H9 (cell line): ENCODE measurements around the gene BACH2. TPM values are rescaled to one million over a fixed set of nuclear protein-coding genes. Genes with fewer than 3 reads are reported as not detected.

Source experiments
- DNase-seq: peaks from one replicate; pipeline ENCODE4 v3.0.0-alpha.2; 2017
- H2AFZ ChIP-seq: one replicate; pipeline ENCODE4 v1.6.1; 2013; ENCODE audit warnings: mild to moderate bottlenecking, low read length, control low read depth, moderate library complexity
- H2AK5ac ChIP-seq: 2 replicates; pipeline ENCODE4 v1.6.1; 2013; ENCODE audit warnings: low read length, control low read depth, mixed read lengths; ENCODE audit not compliant: insufficient read length
- H2BK120ac ChIP-seq: one replicate; pipeline ENCODE4 v1.6.1; 2013; ENCODE audit warnings: low read depth, mild to moderate bottlenecking, low read length, control low read depth, inconsistent platforms; ENCODE audit not compliant: poor library complexity, severe bottlenecking
- H2BK12ac ChIP-seq: 2 replicates; pipeline ENCODE4 v1.6.1; 2013; ENCODE audit warnings: low read length, control low read depth, mixed read lengths, low read depth; ENCODE audit not compliant: insufficient read length
- H2BK15ac ChIP-seq: 2 replicates; pipeline ENCODE4 v1.6.1; 2013; ENCODE audit warnings: low read depth, low read length, control low read depth
- H2BK20ac ChIP-seq: one replicate; pipeline ENCODE4 v1.6.1; 2013; ENCODE audit warnings: low read depth, mild to moderate bottlenecking, low read length, control low read depth, inconsistent platforms; ENCODE audit not compliant: poor library complexity, severe bottlenecking
- H2BK5ac ChIP-seq: 2 replicates; pipeline ENCODE4 v1.6.1; 2013; ENCODE audit warnings: low read length, control low read depth, mixed read lengths; ENCODE audit not compliant: insufficient read length
- H3K14ac ChIP-seq: 2 replicates; pipeline ENCODE4 v1.6.1; 2013; ENCODE audit warnings: low read length, control low read depth; ENCODE audit not compliant: insufficient read depth
- H3K18ac ChIP-seq: 2 replicates; pipeline ENCODE4 v1.6.1; 2013; ENCODE audit warnings: low read depth, mild to moderate bottlenecking, mixed read lengths, low read length, control low read depth; ENCODE audit not compliant: insufficient read length
- H3K23ac ChIP-seq: 2 replicates; pipeline ENCODE4 v1.6.1; 2013; ENCODE audit warnings: low read length, control low read depth, mixed read lengths, low read depth; ENCODE audit not compliant: insufficient read length
- H3K23me2 ChIP-seq: 2 replicates; pipeline ENCODE4 v1.6.1; 2013; ENCODE audit warnings: low read depth, mild to moderate bottlenecking, mixed read lengths, low read length, control low read depth; ENCODE audit not compliant: insufficient read length, poor library complexity, severe bottlenecking
- H3K27ac ChIP-seq: 2 replicates; pipeline ENCODE4 v1.5.1; 2013; ENCODE audit warnings: low read length, control low read depth, mixed read lengths, low read depth; ENCODE audit not compliant: insufficient read length
- H3K27me3 ChIP-seq: 2 replicates; pipeline ENCODE4 v1.6.1; 2013; ENCODE audit warnings: low read length, control low read depth, inconsistent platforms; ENCODE audit not compliant: insufficient read depth
- H3K4ac ChIP-seq: 2 replicates; pipeline ENCODE4 v1.6.1; 2013; ENCODE audit warnings: low read depth, mild to moderate bottlenecking, control low read depth, inconsistent platforms, low read length, moderate library complexity
- H3K4me1 ChIP-seq: 2 replicates; pipeline ENCODE4 v1.6.1; 2013; ENCODE audit warnings: low read length, control low read depth, inconsistent platforms; ENCODE audit not compliant: insufficient read depth
- H3K4me2 ChIP-seq: 2 replicates; pipeline ENCODE4 v1.6.1; 2013; ENCODE audit warnings: low read length, control low read depth, mixed read lengths; ENCODE audit not compliant: insufficient read length, insufficient read depth
- H3K56ac ChIP-seq: 2 replicates; pipeline ENCODE4 v1.6.1; 2013; ENCODE audit warnings: low read depth, mild to moderate bottlenecking, mixed read lengths, low read length, control low read depth; ENCODE audit not compliant: insufficient read length
- H3K79me1 ChIP-seq: 2 replicates; pipeline ENCODE4 v1.6.1; 2013; ENCODE audit warnings: low read depth, mild to moderate bottlenecking, moderate library complexity, low read length, control low read depth, inconsistent platforms; ENCODE audit not compliant: insufficient read depth, poor library complexity, severe bottlenecking
- H3K79me2 ChIP-seq: 2 replicates; pipeline ENCODE4 v1.6.1; 2013; ENCODE audit warnings: low read length, control low read depth, inconsistent platforms; ENCODE audit not compliant: insufficient read depth
- H3K9ac ChIP-seq: 2 replicates; pipeline ENCODE4 v1.6.1; 2013; ENCODE audit warnings: low read length, control low read depth, mixed read lengths; ENCODE audit not compliant: insufficient read length; ENCODE audit errors: extremely low read depth
- H3K9me3 ChIP-seq: one replicate; pipeline ENCODE4 v1.6.1; 2013; ENCODE audit warnings: low read depth, low read length, inconsistent platforms; ENCODE audit not compliant: control insufficient read depth
- H3T11ph ChIP-seq: one replicate; pipeline ENCODE4 v1.6.1; 2013; ENCODE audit warnings: mild to moderate bottlenecking, low read length, control low read depth, inconsistent platforms
- H4K20me1 ChIP-seq: one replicate; pipeline ENCODE4 v1.6.1; 2013; ENCODE audit not compliant: control insufficient read depth, insufficient read length, insufficient read depth
- H4K5ac ChIP-seq: 2 replicates; pipeline ENCODE4 v1.6.1; 2013; ENCODE audit warnings: low read depth, mild to moderate bottlenecking, mixed read lengths, low read length, control low read depth; ENCODE audit not compliant: insufficient read length
- H4K8ac ChIP-seq: replicated peaks from 2 replicates; pipeline ENCODE4 v1.6.1; 2013; ENCODE audit warnings: low read length, control low read depth, mixed read lengths, low read depth; ENCODE audit not compliant: insufficient read length
- H4K91ac ChIP-seq: 2 replicates; pipeline ENCODE4 v1.6.1; 2013; ENCODE audit warnings: low read depth, mild to moderate bottlenecking, moderate library complexity, mixed read lengths, low read length, control low read depth; ENCODE audit not compliant: insufficient read length
- H3K27ac Mint-ChIP-seq, 3 experiments: 2 replicates in 2 of 3; 3 replicates in 1 of 3; pipeline ENCODE4 v1.8.0; 2020 to 2021; ENCODE audit warnings: mixed read lengths in 3 of 3, mild to moderate bottlenecking in 1 of 3, moderate library complexity in 1 of 3
- H3K27me3 Mint-ChIP-seq: 2 replicates; pipeline ENCODE4 v1.8.0; 2021; ENCODE audit warnings: low read depth, mild to moderate bottlenecking, moderate library complexity, mixed read lengths
- H3K36me3 Mint-ChIP-seq, 3 experiments: 2 replicates in 2 of 3; 3 replicates in 1 of 3; pipeline ENCODE4 v1.8.0; 2020 to 2021; ENCODE audit warnings: low read depth in 3 of 3, mixed read lengths in 3 of 3; ENCODE audit not compliant: insufficient read depth in 1 of 3
- H3K4me1 Mint-ChIP-seq, 2 experiments: 2 replicates each; pipeline ENCODE4 v1.8.0; 2020; ENCODE audit warnings: mixed read lengths in 2 of 2
- H3K4me3 Mint-ChIP-seq, 2 experiments: 2 replicates in 1 of 2; 3 replicates in 1 of 2; pipeline ENCODE4 v1.8.0; 2020 to 2021; ENCODE audit warnings: mild to moderate bottlenecking in 2 of 2, mixed read lengths in 2 of 2, moderate library complexity in 1 of 2
- H3K9me3 Mint-ChIP-seq, 2 experiments: 2 replicates in 1 of 2; 3 replicates in 1 of 2; pipeline ENCODE4 v1.8.0; 2020; ENCODE audit warnings: mild to moderate bottlenecking in 2 of 2, mixed read lengths in 2 of 2, moderate library complexity in 1 of 2
- total RNA-seq: library from RNA; stranded (reverse); gene quantifications from 2 replicates; pipeline ENCODE4 v1.2.1, GENCODE V29; 2021
- TF ChIP-seq, protein P1 (sequence below): fragments of 200-600 bp; sonication (generic); conservative IDR thresholded peaks from 3 replicates; pipeline ENCODE4 v1.8.0; 2021; ENCODE audit warnings: antibody characterized with exemption, mild to moderate bottlenecking

Gene BACH2
- total RNA-seq, 1 experiment from 2014 or later, result 2.0 TPM

- H3K79me1 ChIP-seq, result no peaks in the 10 kb centered on the region
- Mint-ChIP-seq H3K36me3 (no peaks in the 10 kb centered on the region), H3K4me1 (peaks cover 6% of the 10 kb centered on the region in 2 experiments), H3K9me3 (peaks cover 0 to 2% of the 10 kb centered on the region in 2 experiments; a peak in 1 of 5 replicates), H3K4me3 (no peak overlapping the region), H3K27ac (no peak overlapping the region), H3K27me3 (no peaks in the 10 kb centered on the region)
- no peak overlapping the region for H4K91ac ChIP-seq
- no peak overlapping the region for H3K9ac ChIP-seq
- H3K27me3 ChIP-seq, result no peaks in the 10 kb centered on the region
- no peak overlapping the region for H3K18ac ChIP-seq
- no peaks in the 10 kb centered on the region for H3K23me2 ChIP-seq
- H2AFZ ChIP-seq, result no peak overlapping the region
- H2BK12ac ChIP-seq, result no peak overlapping the region
- no peak overlapping the region for H2BK5ac ChIP-seq
- no peaks in the 10 kb centered on the region for H3K9me3 ChIP-seq
- H2AK5ac ChIP-seq, result no peak overlapping the region
- no peak overlapping the region for H3K14ac ChIP-seq
- no peaks in the 10 kb centered on the region for H3K79me2 ChIP-seq
- H3K27ac ChIP-seq, result no peak overlapping the region
- no peak overlapping the region for H3K56ac ChIP-seq
- no peak overlapping the region for H4K8ac ChIP-seq
- no peaks in the 10 kb centered on the region for H4K20me1 ChIP-seq
- no peak overlapping the region for H4K5ac ChIP-seq
- no peak overlapping the region for H2BK20ac ChIP-seq
- no peak overlapping the region for H3K4me2 ChIP-seq
- H2BK120ac ChIP-seq, result no peak overlapping the region
- TF ChIP-seq, protein P1, sequence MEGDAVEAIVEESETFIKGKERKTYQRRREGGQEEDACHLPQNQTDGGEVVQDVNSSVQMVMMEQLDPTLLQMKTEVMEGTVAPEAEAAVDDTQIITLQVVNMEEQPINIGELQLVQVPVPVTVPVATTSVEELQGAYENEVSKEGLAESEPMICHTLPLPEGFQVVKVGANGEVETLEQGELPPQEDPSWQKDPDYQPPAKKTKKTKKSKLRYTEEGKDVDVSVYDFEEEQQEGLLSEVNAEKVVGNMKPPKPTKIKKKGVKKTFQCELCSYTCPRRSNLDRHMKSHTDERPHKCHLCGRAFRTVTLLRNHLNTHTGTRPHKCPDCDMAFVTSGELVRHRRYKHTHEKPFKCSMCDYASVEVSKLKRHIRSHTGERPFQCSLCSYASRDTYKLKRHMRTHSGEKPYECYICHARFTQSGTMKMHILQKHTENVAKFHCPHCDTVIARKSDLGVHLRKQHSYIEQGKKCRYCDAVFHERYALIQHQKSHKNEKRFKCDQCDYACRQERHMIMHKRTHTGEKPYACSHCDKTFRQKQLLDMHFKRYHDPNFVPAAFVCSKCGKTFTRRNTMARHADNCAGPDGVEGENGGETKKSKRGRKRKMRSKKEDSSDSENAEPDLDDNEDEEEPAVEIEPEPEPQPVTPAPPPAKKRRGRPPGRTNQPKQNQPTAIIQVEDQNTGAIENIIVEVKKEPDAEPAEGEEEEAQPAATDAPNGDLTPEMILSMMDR, result no peak
- H3K4me1 ChIP-seq, result no peaks in the 10 kb centered on the region
- no peak overlapping the region for H3K23ac ChIP-seq
- DNase-seq, result no peak
- no peak overlapping the region for H3T11ph ChIP-seq
- H3K4ac ChIP-seq, result no peak overlapping the region
- no peak overlapping the region for H2BK15ac ChIP-seq
These were observed 116.1 kb downstream of the BACH2 start for GRCh38 chr6:90180526-90180925.
